RKO (cell line): Measurements from ENCODE around the gene ZNF618.

Source experiments
- DNase-seq: peaks from one replicate; pipeline ENCODE4 v3.0.0-alpha.2; 2016; ENCODE audit warnings: low spot score

The ZNF618 gene

GRCh38 chr9:114060070-114060469 lies 184.0 kb downstream of the ZNF618 start:
- DNase-seq, result no peak

GRCh38 chr9:114060711-114061110 lies 184.6 kb downstream of the ZNF618 start:
- no peak for DNase-seq

GRCh38 chr9:114061292-114061691 lies 185.2 kb downstream of the ZNF618 start:
- no peak for DNase-seq

GRCh38 chr9:114061830-114062474 lies 185.8 kb downstream of the ZNF618 start:
- DNase-seq, result no peak

- DNase-seq, result no peak
Measured at GRCh38 chr9:114065304-114065703, 189.2 kb downstream of the ZNF618 start.

- no peak for DNase-seq
Measured at GRCh38 chr9:114069476-114070187, 193.5 kb downstream of the ZNF618 start.

- no peak for DNase-seq
Measured at GRCh38 chr9:114070188-114071103, 194.3 kb downstream of the ZNF618 start.

GRCh38 chr9:114071197-114071795 lies 195.2 kb downstream of the ZNF618 start:
- no peak for DNase-seq

- no peak for DNase-seq
Measured at GRCh38 chr9:114072184-114073140, 196.4 kb downstream of the ZNF618 start.

GRCh38 chr9:114075602-114076001 lies 199.5 kb downstream of the ZNF618 start:
- DNase-seq, result no peak

GRCh38 chr9:114076237-114077161 lies 200.4 kb downstream of the ZNF618 start:
- DNase-seq, result no peak

GRCh38 chr9:114077162-114077837 lies 201.2 kb downstream of the ZNF618 start:
- no peak for DNase-seq

- DNase-seq, result no peak
Measured at GRCh38 chr9:114078021-114078780, 202.1 kb downstream of the ZNF618 start, which contains the start of gene AMBP. AMBP (minus strand) TSS chr9:114078300; CDS start chr9:114078209, 91 bp downstream.

- DNase-seq, result no peak
Measured at GRCh38 chr9:114078781-114079156, 202.7 kb downstream of the ZNF618 start.

GRCh38 chr9:114080195-114080772 lies 204.2 kb downstream of the ZNF618 start:
- no peak for DNase-seq

- DNase-seq, result no peak
Measured at GRCh38 chr9:114080773-114081440, 204.8 kb downstream of the ZNF618 start.

- DNase-seq, result no peak
Measured at GRCh38 chr9:114081441-114082016, 205.4 kb downstream of the ZNF618 start.
